Islet precursor cell (in vitro differentiated cells): ENCODE results near the gene MALRD1.

Experiments
- DNase-seq: peaks from one replicate; pipeline ENCODE4 v3.0.0-alpha.2; 2018

The MALRD1 gene

DNA sequence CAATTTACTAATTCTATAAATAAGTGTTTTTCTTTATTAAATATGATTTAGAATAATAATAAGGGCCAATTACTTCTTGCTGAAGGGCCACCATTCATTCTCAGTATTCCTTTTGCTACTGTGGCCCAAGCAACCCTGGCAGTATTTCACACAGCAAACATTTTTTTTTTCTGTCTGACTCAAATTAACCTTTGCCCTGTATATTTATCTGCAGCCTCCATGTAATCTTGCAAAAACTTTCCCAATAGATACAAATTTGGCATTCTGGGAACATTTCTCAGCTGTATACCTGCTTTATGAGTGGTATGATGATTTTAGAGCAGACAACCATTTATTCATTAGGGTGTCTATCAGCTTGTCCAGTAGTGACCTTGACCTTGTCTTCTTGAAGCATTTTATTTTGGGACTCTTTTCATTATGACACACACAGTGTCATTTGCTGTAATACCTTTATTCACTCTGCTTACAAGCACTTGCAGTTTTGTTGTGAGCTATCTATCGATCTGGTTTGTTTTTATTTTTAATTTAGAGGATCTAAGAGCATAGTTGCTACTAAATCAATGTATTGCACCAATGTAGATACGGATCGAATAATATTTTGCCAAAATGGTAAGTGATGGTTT lies 607.9 kb downstream of the MALRD1 start:
- DNase-seq, result no peak

DNA sequence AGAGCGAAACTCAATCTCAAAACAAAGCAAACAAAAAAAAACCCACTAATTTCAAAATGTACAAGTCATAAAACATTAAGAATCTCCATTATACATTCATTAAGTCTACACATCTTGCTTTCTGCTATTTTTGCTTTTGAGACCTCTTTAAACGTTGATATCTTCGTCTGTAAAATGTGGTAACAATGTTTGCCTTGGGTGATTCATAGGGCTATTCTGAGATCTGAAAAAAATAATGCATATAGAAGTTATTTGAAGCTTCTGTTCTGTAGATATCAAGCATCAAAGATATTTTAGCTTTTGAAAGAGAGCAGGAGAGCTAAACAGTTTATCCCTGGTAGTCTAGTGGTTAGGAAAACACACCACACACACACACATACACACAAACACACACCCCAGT lies 609.5 kb downstream of the MALRD1 start:
- no peak for DNase-seq

DNA sequence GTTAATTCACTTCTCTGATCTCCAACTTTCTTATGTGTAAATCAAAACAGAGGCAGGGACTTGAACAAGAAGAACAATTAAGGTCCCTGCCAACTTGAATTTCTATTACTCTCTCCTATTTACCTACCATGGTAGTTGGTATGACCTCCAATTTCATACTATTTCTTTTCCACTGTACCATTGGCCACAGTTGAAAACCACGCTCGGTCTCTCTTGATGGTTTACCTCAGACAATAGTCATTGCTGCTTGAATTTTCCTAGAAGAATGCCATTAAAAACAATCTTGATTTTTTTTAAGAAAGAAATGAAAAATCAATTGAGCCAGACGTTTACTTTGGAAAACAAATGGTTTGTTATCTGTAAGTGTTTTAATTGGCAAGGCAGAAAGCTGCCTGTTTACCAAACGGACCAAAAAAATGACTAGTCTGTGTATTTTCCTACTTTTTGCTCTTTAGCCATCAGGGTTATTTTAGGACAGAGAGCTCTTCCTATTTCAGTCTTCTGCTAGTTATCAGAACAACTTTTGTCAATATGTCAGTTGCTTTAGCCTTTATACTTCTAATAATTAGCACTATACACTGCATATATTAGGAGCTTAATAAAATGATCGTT lies 610.1 kb downstream of the MALRD1 start:
- no peak for DNase-seq

DNA sequence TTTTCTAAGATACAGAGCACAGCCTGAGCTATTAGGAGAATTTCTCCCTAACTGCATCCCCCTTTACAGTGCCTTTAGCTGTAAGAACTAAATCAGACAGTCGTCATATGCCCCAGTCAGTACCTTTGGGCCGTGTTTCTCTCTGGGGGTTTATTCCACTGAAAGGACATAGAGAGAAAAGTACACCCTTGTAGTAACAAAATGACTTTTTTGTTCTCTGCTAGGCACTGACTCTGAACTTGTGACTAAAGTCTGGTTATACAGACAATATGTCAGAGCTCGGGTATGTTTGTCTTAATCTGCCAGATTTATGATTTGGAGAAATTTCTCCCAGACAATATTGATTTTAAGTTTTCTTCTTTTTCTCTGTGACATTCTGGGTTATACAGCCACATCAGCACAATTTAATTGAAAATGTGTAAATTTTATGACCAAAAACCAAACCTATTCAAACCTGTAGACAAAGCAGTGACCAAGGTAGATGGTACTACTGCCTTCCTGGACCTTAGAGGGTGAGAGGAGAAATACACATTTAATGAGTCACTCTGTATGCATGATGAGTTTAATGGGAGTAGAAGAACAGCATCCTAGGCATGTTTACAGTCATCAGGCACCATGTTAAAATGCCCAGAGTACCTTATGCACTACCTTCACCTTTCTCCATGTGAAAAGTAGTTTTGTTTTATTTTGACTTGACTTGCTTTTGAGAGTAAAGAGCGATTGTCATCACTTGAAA lies 611.5 kb downstream of the MALRD1 start:
- no peak for DNase-seq

DNA sequence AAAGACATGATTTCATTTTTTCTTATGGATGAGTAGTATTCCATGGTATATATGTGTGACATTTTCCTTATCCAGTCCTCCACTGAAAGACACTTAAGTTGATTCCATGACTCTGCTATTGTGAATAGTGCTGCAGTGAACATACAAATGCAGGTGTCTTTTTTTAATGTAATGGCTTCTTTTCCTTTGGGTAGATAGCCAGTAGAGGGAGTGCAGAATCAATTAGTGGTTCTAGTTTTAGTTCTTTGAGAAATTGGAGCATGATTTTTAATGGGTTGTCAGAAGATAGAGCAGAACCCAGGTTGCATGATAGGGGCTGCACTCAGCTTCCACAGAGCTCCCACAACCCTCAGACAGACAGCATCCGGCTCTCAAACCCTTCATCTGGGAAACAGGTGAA lies 614.7 kb downstream of the MALRD1 start:
- DNase-seq, result no peak

DNA sequence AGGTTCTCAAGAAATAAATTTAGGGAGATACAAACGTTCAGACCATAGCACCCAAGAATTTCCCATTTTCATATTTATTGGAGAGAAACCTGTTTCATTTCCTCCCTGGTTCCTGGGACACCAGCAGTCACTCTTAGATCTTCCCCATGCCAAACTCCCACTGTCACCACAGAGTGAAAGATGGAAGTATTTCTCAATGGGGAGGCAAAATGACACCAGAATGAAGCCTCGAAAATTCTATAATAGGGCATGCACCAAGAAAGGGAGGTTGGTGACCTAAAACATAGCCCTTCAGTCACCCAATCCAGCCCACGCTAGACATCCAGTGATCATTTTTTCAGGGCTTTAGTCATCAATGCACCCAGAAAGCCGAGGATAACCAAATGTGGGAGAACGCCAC lies 619.5 kb downstream of the MALRD1 start:
- no peak for DNase-seq

DNA sequence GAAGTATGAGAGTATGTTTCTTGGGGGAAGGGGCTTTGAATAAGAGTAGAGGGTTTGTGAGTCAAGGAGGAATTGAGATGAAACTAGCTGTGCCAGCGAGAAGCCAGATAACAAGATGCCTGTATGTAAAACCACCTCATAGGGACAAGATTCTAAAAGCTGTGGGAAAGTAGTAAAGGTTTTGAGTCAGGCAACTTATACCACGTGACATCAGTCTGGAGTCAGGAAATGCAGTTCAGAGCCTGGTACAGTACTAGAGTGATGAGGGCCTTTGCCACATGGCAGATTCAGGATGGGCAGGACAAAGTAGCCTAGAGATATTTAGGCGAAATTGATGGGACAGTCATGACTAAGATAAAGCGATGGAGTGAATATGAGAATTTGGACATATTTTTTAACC lies 627.5 kb downstream of the MALRD1 start:
- no peak for DNase-seq

DNA sequence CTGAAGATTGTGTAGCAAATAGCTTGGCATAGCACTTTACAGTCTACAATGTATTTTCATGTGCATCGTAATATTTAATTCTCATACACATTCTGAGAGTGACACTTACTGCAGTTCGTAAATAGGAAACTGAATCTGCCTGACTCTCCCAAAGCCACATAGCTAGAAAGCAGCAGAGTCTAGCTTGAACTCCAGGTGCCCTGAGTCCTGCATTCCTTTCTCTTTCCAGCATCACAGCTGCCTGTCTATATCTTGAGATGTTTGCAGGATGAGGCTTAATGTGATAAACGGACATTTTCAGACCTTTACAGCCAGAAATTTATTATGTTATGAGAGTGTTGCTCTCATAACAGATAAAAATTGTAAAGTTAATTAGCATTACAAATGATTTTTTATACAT lies 634.8 kb downstream of the MALRD1 start:
- no peak for DNase-seq

DNA sequence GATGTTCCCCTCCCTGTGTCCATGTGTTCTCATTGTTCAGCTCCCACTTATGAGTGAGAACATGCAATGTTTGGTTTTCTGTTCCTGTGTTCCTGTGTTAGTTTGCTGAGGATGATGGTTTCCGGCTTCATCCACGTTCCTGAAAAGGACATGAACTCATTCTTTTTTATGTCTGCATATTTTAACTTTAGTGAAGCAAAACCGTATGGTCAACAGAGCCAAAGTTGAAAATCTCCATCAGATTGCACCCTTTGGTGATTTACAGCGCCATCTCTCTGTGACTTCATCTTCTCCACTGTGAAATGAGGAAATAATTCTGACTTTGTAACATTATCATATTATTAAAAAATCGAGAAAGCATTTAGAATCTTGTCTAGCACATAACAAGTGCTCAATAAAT lies 635.4 kb downstream of the MALRD1 start:
- no peak for DNase-seq

DNA sequence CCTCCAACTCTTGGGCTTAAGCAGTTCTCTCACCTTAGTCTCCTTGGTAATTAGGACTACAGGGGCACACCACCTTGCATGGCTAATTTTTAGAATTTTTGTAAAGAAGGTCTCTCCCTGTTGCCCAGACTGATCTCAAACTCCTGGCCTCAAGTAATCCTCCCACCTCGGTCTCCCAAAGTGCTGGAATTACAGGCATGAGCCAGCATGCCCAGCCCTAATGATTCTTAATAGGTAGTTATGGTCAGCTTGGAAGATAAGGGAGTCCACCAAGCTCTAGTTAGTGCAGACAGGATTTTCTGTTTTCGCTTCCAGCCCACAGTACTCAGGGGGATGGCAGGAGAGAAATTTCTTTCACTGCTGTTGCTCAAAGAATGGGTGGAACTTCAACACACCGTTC lies 639.7 kb downstream of the MALRD1 start:
- DNase-seq, result peak; percentile 61

DNA sequence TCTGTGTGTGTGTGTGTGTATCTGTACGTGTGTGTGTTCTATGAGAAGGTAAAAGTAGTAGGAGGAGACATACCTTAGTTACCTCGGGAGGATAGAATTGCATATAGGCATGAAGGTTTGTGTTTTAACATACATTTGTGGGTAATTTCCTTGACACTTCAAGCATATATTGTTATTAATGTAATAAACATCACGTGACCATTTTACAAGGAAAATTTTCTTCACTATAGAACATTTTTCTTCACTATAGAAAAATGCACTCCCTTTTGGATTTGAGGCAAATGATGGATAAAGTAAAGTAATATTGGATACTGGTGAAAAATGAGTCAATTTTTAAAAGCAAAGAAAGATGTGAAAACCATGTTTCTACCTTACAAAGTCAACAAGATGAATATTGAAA lies 640.6 kb downstream of the MALRD1 start:
- DNase-seq, result no peak

DNA sequence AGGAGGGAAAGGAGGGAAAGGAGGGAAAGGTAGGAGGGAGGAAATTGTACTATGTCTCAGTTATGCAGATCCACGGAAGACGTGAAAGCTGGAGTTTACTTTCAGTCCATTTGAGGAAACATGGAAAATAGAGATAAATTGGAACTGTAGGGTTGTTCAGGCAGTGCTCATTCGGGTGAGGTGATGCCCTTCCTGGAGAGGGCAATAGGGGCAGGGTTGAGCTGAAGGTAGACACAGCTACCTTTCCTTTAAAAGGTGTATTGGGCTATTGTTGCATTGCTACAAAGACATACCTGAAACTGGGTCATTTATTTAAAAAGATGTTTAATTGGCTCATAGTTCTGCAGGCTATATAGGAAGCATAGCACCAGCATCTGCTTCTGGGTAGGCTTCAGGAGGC lies 650.7 kb downstream of the MALRD1 start:
- no peak for DNase-seq

DNA sequence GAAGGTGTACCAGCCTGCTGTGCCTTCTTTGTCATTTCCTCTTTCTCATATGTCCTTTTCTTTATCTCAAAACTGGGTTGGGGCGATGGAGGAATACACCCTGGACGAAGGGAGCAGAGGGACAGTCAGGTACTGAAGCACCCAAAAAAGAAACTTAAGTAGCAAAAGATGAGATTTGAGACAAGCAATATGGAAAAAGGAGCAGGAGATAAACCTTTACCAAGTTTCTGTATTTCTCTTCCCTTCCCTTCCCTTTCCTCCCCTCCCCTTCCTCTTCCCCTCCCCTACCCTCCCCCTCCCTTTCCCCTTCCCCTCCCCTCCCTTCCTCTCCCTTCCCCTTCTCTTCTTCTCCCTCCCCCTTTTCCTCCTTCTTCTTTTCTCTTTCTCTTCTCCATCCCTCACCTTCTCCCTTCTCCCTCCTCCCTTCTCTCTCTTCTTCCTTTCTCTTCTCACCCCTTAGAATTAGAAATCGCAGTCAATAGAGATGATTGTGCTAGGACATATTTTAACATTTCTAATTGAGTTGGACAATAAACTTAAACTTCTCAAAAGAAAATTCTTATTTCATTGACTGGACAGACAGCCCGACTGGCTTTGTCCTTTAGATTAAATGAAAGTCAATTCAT lies 652.9 kb downstream of the MALRD1 start:
- no peak for DNase-seq

DNA sequence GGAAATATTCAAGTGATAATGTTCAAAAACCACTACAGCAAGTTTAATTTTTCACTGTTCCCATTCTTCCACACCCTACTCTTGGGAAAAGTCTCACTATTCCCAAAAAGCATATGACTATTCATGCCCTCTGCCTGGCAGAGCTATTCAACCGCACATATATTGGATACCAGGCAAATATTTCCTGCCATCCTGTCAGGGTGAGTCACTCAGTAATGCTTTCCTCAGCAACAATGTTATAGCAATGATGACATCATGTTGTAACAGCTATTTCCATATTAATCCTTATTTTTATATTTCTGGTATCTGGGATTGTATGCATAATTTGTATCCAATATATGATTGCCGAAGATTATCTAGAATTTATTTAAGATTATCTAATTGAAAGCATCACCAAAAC lies 653.6 kb downstream of the MALRD1 start:
- DNase-seq, result no peak

DNA sequence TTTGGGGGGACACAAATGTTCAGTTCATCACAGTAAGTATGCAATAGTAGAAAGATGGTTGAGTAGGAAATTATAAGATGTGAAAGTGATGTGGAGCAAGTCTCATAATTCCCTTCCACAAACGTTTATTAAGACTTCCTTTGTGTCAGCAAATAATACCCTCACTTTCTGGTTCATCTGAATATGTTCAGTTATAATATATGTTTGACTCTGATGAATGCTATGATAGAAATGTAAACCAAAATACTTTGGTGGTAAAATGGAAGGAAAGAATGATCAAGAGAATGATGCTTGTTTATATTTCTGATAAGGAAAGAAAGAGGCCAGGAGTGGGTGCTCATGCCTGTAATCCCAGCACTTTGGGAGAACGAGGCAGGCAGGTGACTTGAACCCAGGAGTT lies 655.9 kb downstream of the MALRD1 start:
- DNase-seq, result no peak

DNA sequence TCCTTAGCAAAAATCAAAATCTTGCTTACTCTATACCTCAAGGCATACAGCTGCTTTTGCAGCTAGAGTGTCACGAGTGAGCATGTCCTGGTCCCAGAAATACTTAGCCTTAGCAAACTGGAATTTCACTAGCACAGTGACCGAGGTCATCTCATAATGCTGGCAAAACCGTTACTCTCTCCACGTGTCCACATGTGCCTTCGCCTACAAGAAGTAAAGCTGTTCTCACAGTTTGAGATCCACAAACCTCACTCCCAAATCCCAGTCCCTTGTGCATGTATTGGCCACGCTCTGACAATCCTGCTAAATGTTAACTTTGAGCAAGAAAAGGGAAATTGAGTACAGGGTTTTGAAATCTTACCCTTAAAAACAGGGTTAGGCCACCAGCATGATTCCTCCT lies 656.6 kb downstream of the MALRD1 start:
- DNase-seq, result no peak

DNA sequence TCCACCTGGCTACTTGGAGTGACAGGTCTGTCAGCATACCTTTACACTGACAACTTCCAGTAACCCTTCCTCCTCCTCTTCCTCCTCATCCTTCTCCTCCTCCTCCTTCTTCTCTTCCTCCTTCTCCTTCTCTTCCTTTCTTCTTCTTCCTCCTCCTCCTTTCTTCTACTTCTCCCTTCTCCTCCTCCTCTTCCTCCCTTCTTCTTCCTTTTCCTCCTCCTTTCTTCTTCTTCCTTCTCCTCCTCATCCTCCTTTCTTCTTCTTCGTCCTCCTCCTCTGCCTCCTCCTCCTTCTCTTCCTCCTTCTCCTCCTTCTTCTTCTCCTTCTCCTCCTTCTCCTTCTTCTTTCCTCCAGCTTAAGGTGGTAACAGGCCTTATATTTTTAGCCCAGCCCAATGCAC lies 658.3 kb downstream of the MALRD1 start:
- DNase-seq, result no peak

DNA sequence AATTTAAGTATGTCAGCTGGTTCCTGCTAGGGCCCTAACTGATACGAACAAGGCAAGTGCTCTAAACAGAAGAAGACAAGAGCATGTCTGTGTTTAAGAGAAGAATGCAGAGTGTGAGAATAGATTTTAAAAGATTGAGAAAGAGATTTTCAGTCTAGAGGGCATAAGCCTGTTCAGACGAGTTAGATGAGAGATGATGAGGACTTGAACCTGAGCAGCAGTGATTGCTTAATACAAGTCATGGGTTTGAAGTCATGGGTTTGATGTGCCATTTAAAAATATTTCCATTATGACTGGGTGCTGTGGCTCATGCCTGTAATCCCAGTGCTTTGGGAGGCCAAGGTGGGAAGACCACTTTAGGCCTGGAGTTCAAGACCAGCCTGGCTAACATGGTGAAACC lies 658.8 kb downstream of the MALRD1 start:
- DNase-seq, result no peak

DNA sequence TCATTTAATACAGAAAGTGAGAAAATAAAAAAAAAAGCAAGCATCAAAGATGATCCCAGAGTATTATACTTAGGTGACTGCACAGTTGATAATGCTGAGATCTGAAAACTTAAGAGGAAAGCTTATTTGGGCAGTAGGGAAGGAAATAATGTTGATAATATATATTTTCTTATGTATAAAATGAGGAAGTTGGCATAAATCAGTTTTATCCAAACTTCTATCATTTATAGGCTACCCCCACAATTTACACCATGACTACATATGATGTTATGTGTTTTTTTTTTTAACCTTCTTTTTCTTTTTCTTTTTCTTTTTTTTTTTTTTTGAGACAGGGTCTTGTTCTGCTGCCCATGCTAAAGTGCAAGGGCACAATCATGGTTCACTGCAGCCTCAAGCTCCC lies 659.4 kb downstream of the MALRD1 start:
- DNase-seq, result no peak

DNA sequence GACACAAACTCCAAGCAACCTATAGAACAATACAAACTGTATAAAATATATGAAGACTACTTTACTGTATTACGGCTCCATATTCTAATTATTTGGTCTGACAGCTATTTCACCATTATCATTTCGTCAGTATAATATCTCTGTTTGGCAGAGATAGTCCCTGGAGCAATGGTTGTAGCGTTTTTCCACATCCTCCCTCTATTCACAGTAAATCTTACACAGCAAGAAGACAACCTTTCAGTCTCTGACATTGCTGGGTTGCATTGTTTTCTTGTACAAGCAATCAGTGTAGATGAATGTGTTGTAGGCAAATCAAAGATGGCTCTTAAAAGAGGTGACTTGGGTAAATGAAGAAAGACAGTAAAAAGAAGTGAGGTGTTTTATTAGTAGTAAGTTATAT lies 662.0 kb downstream of the MALRD1 start:
- no peak for DNase-seq

DNA sequence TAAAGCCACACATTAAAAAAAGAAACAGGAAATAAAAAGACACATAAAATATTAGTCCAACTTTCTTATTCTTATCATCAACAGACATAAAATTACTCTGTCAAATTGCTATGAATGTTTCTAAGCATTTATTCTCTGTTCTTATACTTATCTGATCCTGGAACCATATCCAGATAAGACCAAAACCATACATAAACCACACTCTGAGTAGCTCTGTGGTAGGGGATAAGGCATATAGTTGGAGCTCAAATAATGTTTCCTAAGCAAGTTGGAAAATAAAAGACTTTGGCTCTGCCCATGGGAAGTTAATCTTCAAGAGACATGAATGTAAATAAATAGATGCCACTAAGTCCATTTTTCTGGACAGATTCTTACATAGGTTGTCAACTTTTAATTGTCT lies 664.6 kb downstream of the MALRD1 start:
- DNase-seq, result no peak

DNA sequence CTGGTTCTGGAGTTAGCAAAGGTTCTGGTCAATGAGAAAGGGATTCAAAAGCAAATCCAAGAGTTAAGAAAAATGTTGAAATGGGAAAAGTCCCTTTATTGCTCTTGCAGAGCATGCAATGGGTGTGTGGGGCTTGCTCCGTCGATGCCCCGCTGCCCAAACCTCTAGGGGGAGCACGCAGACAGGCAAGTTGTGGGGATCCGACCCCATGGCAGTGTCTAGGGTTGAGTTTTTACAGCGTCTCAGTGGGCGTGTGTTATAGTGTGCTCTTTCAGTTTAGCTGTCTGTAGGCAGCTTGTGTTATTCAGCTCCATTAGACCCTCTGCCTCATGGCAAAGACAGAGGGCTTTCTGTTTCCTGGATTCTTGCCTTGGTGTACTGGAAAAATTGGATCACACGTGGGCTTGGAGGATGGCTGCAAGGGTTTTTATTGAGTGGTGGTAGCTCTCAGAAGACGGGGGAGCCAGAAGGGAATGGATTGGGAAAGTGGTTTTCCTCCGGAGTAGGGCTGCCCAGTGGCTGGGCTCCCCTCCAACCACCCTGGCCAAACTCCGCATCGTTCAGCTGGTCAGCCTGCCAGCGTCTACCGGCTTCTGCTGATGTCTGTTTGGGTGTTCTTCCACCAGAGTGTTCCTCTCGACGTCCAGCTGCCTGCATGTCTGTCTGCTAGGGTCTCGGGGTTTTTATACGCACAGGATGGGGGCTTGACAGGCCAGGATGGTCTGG lies 665.4 kb downstream of the MALRD1 start:
- DNase-seq, result peak; percentile 55

DNA sequence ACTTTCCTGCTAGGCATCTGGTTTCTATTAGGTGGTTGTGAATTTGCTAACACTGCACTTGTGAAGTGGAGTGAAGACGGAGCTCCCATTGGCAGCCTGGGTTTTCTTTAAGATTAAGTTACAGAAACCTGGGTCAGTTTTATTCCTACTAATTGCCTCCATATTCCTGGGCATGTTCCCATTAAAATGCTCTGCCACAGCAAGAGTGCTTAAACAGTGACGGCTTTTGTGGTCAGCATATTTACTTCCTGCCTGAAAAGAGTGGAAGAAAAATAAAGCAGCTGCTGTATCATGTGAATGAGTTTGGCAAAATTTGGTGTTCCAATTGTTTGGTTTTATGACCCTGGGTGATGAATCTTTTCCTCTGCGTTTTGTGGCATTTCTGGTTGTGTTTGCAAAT lies 670.7 kb downstream of the MALRD1 start:
- no peak for DNase-seq

DNA sequence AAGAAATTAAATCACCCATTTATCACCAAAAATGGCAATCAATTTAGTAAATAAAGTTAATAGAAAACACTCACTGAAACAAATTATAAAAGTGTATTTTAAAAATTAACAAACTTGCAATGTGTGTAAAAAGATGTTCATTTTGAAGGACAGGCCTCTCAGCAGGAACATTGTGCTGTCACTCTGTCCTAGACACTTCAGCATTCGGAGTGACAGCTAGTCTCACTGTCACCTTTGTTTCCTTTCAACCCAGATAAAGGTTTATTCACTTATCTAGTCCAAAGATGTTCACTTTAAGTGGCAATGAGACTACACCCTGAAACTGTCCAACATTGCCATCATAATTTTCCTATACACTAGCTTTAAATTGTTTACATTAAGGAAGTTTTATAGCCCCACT lies 675.7 kb downstream of the MALRD1 start:
- no peak for DNase-seq
